K562 (cell line): ENCODE results near the gene PTPRC. TPM values are rescaled to one million over a fixed set of nuclear protein-coding genes. Genes with fewer than 3 reads are reported as not detected.
A peak's percentile ranks its signal among the peaks of the same experiment; 100 is the strongest.

Source experiments
- ATAC-seq: fragments of 200-7000 bp; cut with Tn5 transposase; 3 replicates; pipeline ENCODE4 v1.9.1; 2020; ENCODE audit warnings: moderate library complexity
- BruUV-seq: library from RNA; stranded (reverse); fragments of 400-500 nt; replicated peaks from 2 replicates; lab custom pipeline; 2021; lab: Mats Ljungman, UMichigan
- CTCF ChIA-PET: fragments of 300-600 bp; formaldehyde crosslinking; extraction: SDS; loops from one replicate; lab custom pipeline; 2021; ENCODE audit warnings: low intra/inter-chr PET ratio; lab: Yijun Ruan, JAX
- POLR2A ChIA-PET: fragments of 300-600, 350-650 bp; sonication (Branson Sonifier 250); formaldehyde crosslinking; extraction: SDS; loops from one replicate; lab custom pipeline; 2021; ENCODE audit warnings: antibody characterized with exemption, inconsistent platforms; lab: Yijun Ruan, JAX
- DNase-seq, 4 experiments: peaks; one replicate each; pipeline versions ENCODE4 v3.0.0 to v3.0.0-alpha.2; 2011 to 2018; ENCODE audit warnings: low spot score in 3 of 4, mixed read lengths in 3 of 4; ENCODE audit errors: extremely low read depth in 1 of 4
- FAIRE-seq: peaks from 2 replicates; lab custom pipeline; 2011; peaks lifted over from hg19 to GRCh38; lab: Jason Lieb, UNC
- H2AFZ ChIP-seq: 2 replicates; pipeline ENCODE4 v1.6.0; 2011; ENCODE audit warnings: low read depth, low read length, control low read depth, inconsistent platforms
- H3K27ac ChIP-seq: fragments of 200-600 bp; 3 replicates; pipeline ENCODE4 v1.8.0; 2011; ENCODE audit warnings: low read depth, mild to moderate bottlenecking, control low read depth, inconsistent platforms, low read length, moderate library complexity, mixed read lengths; ENCODE audit errors: extremely low read depth
- H3K27me3 ChIP-seq, 2 experiments: fragments of 300-600 bp in 1 of 2; 2 replicates in 1 of 2; 3 replicates in 1 of 2; pipeline versions ENCODE4 v1.6.0 to v1.8.0; 2011; ENCODE audit warnings: inconsistent platforms in 2 of 2, low read length in 2 of 2, mild to moderate bottlenecking in 1 of 2, mixed read lengths in 1 of 2, moderate library complexity in 1 of 2; ENCODE audit not compliant: control insufficient read depth in 2 of 2, insufficient read depth in 2 of 2
- H3K36me3 ChIP-seq: fragments of 300-600 bp; 3 replicates; pipeline ENCODE4 v1.8.0; 2011; ENCODE audit warnings: mild to moderate bottlenecking, low read length, inconsistent platforms; ENCODE audit not compliant: control insufficient read depth, insufficient read depth
- H3K4me1 ChIP-seq, 2 experiments: fragments of 200-600 bp in 1 of 2; replicated peaks in 1 of 2; 2 replicates in 1 of 2; 3 replicates in 1 of 2; pipeline versions ENCODE4 v1.5.1 to v1.8.0; 2011; ENCODE audit warnings: inconsistent platforms in 2 of 2, low read length in 2 of 2, mild to moderate bottlenecking in 1 of 2, mixed read lengths in 1 of 2, moderate library complexity in 1 of 2; ENCODE audit not compliant: control insufficient read depth in 2 of 2, insufficient read depth in 2 of 2
- H3K4me2 ChIP-seq: 2 replicates; pipeline ENCODE4 v1.6.1; 2011; ENCODE audit warnings: low read length, control low read depth, inconsistent platforms, mixed read lengths; ENCODE audit not compliant: insufficient read depth
- H3K4me3 ChIP-seq: fragments of 200-600 bp; sonication (generic), shearing (Covaris generic); 2 replicates; pipeline ENCODE4 v1.5.1; 2016; ENCODE audit warnings: control low read depth, inconsistent platforms
- H3K79me2 ChIP-seq: fragments of 200-600 bp; 3 replicates; pipeline ENCODE4 v1.8.0; 2011; ENCODE audit warnings: low read length, inconsistent platforms; ENCODE audit not compliant: control insufficient read depth, insufficient read depth
- H3K9ac ChIP-seq, 2 experiments: 2 replicates each; pipeline versions ENCODE4 v1.6.0 to v1.6.1; 2011; ENCODE audit warnings: low read depth in 2 of 2, low read length in 2 of 2, control low read depth in 1 of 2, inconsistent platforms in 1 of 2, mild to moderate bottlenecking in 1 of 2, mixed read lengths in 1 of 2; ENCODE audit not compliant: insufficient read depth in 1 of 2
- H3K9me1 ChIP-seq: one replicate; pipeline ENCODE4 v1.6.0; 2011; ENCODE audit warnings: inconsistent platforms, mild to moderate bottlenecking, low read length, moderate library complexity; ENCODE audit not compliant: control insufficient read depth, insufficient read depth
- H3K9me3 ChIP-seq: replicated peaks from 2 replicates; pipeline ENCODE4 v1.5.1; 2011; ENCODE audit warnings: low read depth, low read length, inconsistent platforms; ENCODE audit not compliant: control insufficient read depth, insufficient read depth
- H4K20me1 ChIP-seq: replicated peaks from 2 replicates; pipeline ENCODE4 v1.6.1; 2011; ENCODE audit warnings: low read length, inconsistent platforms, mixed read lengths; ENCODE audit not compliant: control insufficient read depth, insufficient read depth
- FOXK2 ChIP-seq, 2 experiments: fragments of 450-650 bp; IDR thresholded peaks in 1 of 2; conservative IDR thresholded peaks in 1 of 2; 2 replicates each; pipeline ENCODE4 v1.6.1; 2016; ENCODE audit warnings: low read depth in 2 of 2, mild to moderate bottlenecking in 1 of 2
- ZKSCAN8 ChIP-seq: fragments of 200-800 bp; sonication (Bioruptor generic); IDR thresholded peaks from 2 replicates; pipeline ENCODE4 v1.6.1; 2016; ENCODE audit warnings: missing genetic modification characterization, missing compliant biosample characterization
- ZNF589 ChIP-seq: fragments of 200-800 bp; sonication (Bioruptor generic); IDR thresholded peaks from 2 replicates; pipeline ENCODE4 v1.6.1; 2016; ENCODE audit warnings: low read depth, missing genetic modification characterization, missing compliant biosample characterization
- WGBS: fragments of 100-300 bp; shearing (Covaris generic); methylation state at CpG from one replicate; pipeline ENCODE4 v1.1.6; 2016; ENCODE audit warnings: low coverage, mixed read lengths; ENCODE audit not compliant: insufficient coverage; ENCODE audit errors: missing lambda C conversion rate; 5-methylcytosine and 5-hydroxymethylcytosine counted together
- in situ Hi-C: fragments of 300-500 bp; cut with MboI; formaldehyde crosslinking; loops from 4 replicates; pipeline ENCODE4 v1.15.0; 2018; ENCODE audit warnings: inconsistent platforms, mixed read lengths
- intact Hi-C: fragments of 100-400 bp; cut with micrococcal nuclease; formaldehyde crosslinking; loops from 2 replicates; pipeline ENCODE4 v1.14.2; 2022
- polyA plus RNA-seq, 8 experiments: library from polyadenylated mRNA; depleted of rRNA in 4 of 8; stranded (reverse) in 5 of 8; unstranded in 3 of 8; fragments of >200 nt; fragmentation: Nextera tagmentation in 2 of 8; fragmentation: Illumina TruSeq in 1 of 8; extraction: Ambion mirVana in 2 of 8; extraction: Trizol in 1 of 8; gene quantifications; 2 replicates each; pipeline versions ENCODE4 v1.2.1 to v1.2.3, GENCODE V29; 2011 to 2014; ENCODE audit warnings: inconsistent platforms in 1 of 8, missing spikeins in 1 of 8
- total RNA-seq, 7 experiments: library from RNA; depleted of rRNA in 6 of 7; stranded (reverse); fragments of >200 nt in 6 of 7; fragmentation: Illumina TruSeq in 2 of 7; extraction: Trizol in 2 of 7; gene quantifications; 2 replicates each; pipeline versions ENCODE4 v1.2.1 to v1.2.3, GENCODE V29; 2011 to 2021; ENCODE audit warnings: low replicate concordance in 1 of 7
- TF ChIP-seq, protein P1 (sequence below): fragments of 200-800 bp; sonication (Bioruptor generic); IDR thresholded peaks from 2 replicates; pipeline ENCODE4 v1.6.1; 2016; ENCODE audit warnings: missing genetic modification characterization, missing compliant biosample characterization
- TF ChIP-seq, protein P2 (sequence below): IDR thresholded peaks from 2 replicates; pipeline ENCODE4 v1.6.1; 2016; ENCODE audit warnings: missing genetic modification characterization, missing compliant biosample characterization
- TF ChIP-seq, protein P3 (sequence below): fragments of 250-450 bp; sonication (Bioruptor Pico); IDR thresholded peaks from 2 replicates; pipeline ENCODE4 v1.8.0; 2021; ENCODE audit warnings: mild to moderate bottlenecking, moderate library complexity
- TF ChIP-seq, protein P4 (sequence below): fragments of 450-650 bp; IDR thresholded peaks from 2 replicates; pipeline ENCODE4 v1.6.1; 2016; ENCODE audit warnings: borderline replicate concordance

PTPRC gene
- total and polyA plus RNA-seq, 9 of the 15 experiments (the other 6 are each of a cell fraction or from before 2014, with no cell fraction given) = 7.1 to 107 (median 62.9) TPM

DNA sequence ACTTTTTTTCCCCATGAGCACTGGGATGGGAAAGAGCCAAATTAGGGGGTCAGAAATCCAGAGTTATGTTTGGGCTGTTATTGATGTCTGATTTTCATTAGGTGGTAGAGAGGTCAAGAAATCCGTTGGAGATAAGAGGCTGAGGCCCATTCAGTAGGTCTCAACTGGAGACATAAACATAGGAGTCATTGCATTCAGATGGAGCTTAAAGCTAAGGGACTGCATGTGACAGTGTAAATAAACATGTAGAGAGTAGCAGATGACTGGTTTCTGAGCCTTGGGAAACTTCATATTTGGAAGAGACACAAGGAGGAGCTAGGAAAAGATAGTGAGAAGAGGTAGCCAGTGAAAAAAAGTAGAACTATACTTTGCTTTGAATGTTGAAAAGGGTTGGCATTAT, 11.7 kb downstream of the PTPRC start:
- Histone ChIP-seq H4K20me1 (no peaks in the 10 kb centered on the region), H3K9me3 (no peaks in the 10 kb centered on the region), H3K4me3 (no peak overlapping the region), H3K4me2 (no peak overlapping the region), H3K27ac (no peak overlapping the region), H3K9ac (no peak overlapping the region), H3K36me3 (peaks cover 5% of the 10 kb centered on the region; the same call in 1 of the 3 replicates), H2AFZ (no peak overlapping the region), H3K27me3 (no peaks in the 10 kb centered on the region), H3K9me1 (no peaks in the 10 kb centered on the region), H3K79me2 (peaks cover 67% of the 10 kb centered on the region), H3K4me1 (peaks cover 0 to 17% of the 10 kb centered on the region in 2 experiments; a peak in 2 of 5 replicates)
- ChIA-PET POLR2A (interaction anchor here (0.8 to 1.3 kb wide), 2 partner anchors 17 to 169 kb away, joined by 3 read pairs; no protein-coding TSS in a partner anchor), CTCF (no interaction called here)
- FAIRE-seq = no peak
- TF ChIP-seq, protein P1, sequence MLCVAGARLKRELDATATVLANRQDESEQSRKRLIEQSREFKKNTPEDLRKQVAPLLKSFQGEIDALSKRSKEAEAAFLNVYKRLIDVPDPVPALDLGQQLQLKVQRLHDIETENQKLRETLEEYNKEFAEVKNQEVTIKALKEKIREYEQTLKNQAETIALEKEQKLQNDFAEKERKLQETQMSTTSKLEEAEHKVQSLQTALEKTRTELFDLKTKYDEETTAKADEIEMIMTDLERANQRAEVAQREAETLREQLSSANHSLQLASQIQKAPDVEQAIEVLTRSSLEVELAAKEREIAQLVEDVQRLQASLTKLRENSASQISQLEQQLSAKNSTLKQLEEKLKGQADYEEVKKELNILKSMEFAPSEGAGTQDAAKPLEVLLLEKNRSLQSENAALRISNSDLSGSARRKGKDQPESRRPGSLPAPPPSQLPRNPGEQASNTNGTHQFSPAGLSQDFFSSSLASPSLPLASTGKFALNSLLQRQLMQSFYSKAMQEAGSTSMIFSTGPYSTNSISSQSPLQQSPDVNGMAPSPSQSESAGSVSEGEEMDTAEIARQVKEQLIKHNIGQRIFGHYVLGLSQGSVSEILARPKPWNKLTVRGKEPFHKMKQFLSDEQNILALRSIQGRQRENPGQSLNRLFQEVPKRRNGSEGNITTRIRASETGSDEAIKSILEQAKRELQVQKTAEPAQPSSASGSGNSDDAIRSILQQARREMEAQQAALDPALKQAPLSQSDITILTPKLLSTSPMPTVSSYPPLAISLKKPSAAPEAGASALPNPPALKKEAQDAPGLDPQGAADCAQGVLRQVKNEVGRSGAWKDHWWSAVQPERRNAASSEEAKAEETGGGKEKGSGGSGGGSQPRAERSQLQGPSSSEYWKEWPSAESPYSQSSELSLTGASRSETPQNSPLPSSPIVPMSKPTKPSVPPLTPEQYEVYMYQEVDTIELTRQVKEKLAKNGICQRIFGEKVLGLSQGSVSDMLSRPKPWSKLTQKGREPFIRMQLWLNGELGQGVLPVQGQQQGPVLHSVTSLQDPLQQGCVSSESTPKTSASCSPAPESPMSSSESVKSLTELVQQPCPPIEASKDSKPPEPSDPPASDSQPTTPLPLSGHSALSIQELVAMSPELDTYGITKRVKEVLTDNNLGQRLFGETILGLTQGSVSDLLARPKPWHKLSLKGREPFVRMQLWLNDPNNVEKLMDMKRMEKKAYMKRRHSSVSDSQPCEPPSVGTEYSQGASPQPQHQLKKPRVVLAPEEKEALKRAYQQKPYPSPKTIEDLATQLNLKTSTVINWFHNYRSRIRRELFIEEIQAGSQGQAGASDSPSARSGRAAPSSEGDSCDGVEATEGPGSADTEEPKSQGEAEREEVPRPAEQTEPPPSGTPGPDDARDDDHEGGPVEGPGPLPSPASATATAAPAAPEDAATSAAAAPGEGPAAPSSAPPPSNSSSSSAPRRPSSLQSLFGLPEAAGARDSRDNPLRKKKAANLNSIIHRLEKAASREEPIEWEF (CRISPR knock-in tag) = 0 out of 2 replicates have a peak, but pooled peaks have one; percentile 29
- TF ChIP-seq, protein P2, sequence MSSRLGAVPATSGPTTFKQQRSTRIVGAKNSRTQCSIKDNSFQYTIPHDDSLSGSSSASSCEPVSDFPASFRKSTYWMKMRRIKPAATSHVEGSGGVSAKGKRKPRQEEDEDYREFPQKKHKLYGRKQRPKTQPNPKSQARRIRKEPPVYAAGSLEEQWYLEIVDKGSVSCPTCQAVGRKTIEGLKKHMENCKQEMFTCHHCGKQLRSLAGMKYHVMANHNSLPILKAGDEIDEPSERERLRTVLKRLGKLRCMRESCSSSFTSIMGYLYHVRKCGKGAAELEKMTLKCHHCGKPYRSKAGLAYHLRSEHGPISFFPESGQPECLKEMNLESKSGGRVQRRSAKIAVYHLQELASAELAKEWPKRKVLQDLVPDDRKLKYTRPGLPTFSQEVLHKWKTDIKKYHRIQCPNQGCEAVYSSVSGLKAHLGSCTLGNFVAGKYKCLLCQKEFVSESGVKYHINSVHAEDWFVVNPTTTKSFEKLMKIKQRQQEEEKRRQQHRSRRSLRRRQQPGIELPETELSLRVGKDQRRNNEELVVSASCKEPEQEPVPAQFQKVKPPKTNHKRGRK (tag) = no peak
- peak; percentile 38 to 39; a peak in 1 of 4 replicates for TF ChIP-seq FOXK2 (conservative IDR thresholded peaks at IDR 0.05 in 1 of 2, IDR thresholded peaks at IDR 0.05 in 1 of 2; ENCODE audit: low read depth in 2 of 2)
- TF ChIP-seq ZNF589 (CRISPR knock-in tag) = no peak
- TF ChIP-seq, protein P3, sequence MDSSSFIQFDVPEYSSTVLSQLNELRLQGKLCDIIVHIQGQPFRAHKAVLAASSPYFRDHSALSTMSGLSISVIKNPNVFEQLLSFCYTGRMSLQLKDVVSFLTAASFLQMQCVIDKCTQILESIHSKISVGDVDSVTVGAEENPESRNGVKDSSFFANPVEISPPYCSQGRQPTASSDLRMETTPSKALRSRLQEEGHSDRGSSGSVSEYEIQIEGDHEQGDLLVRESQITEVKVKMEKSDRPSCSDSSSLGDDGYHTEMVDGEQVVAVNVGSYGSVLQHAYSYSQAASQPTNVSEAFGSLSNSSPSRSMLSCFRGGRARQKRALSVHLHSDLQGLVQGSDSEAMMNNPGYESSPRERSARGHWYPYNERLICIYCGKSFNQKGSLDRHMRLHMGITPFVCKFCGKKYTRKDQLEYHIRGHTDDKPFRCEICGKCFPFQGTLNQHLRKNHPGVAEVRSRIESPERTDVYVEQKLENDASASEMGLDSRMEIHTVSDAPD (CRISPR knock-in tag) = no peak
- TF ChIP-seq ZKSCAN8 (CRISPR knock-in tag) = peak; percentile 87
- TF ChIP-seq, protein P4, sequence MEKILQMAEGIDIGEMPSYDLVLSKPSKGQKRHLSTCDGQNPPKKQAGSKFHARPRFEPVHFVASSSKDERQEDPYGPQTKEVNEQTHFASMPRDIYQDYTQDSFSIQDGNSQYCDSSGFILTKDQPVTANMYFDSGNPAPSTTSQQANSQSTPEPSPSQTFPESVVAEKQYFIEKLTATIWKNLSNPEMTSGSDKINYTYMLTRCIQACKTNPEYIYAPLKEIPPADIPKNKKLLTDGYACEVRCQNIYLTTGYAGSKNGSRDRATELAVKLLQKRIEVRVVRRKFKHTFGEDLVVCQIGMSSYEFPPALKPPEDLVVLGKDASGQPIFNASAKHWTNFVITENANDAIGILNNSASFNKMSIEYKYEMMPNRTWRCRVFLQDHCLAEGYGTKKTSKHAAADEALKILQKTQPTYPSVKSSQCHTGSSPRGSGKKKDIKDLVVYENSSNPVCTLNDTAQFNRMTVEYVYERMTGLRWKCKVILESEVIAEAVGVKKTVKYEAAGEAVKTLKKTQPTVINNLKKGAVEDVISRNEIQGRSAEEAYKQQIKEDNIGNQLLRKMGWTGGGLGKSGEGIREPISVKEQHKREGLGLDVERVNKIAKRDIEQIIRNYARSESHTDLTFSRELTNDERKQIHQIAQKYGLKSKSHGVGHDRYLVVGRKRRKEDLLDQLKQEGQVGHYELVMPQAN = no peak
- WGBS = 6% methylated on average over 1 of the region's 1 CpG
- DNase-seq = no peak
- in situ Hi-C loops = no loop called here
- intact Hi-C loops = no loop called here
- peak; percentile 64 for ATAC-seq
- BruUV-seq = no TSS peak
